ENCODE measurements around the gene NT5C2.
"Not testable (repeated sequence)": the region's sequence is repeated elsewhere in the genome, so short reads cannot be mapped to it uniquely, and the experiment has no call there.

The NT5C2 gene

DNA sequence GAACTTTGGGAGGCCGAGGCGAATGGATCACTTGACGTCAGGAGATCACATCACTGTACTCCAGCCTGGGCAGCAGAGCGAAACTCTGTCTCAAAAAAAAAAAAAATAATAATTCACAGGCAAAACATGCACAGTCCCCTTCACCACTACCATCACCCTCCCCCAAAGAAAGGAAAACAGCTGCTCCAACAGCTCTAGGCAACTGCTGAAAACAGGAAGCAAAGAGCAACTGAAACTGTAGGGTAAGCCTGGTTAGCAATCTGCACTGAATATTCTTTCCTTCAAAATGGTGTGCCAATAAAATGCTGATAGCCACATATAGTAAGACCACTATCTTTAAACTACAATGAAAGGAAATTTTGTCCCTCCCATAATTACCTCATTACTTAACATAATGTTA lies 11.8 kb downstream of the NT5C2 start:
- peak; percentile 37 for DNase-seq (ENCODE audit: extremely low spot score)
- ChIA-PET POLR2A (interaction anchor here (0.5 kb wide), 1 partner anchor 8 kb away, joined by 3 read pairs; no protein-coding TSS in a partner anchor), CTCF (no interaction called here)
- TF ChIP-seq, protein P1, sequence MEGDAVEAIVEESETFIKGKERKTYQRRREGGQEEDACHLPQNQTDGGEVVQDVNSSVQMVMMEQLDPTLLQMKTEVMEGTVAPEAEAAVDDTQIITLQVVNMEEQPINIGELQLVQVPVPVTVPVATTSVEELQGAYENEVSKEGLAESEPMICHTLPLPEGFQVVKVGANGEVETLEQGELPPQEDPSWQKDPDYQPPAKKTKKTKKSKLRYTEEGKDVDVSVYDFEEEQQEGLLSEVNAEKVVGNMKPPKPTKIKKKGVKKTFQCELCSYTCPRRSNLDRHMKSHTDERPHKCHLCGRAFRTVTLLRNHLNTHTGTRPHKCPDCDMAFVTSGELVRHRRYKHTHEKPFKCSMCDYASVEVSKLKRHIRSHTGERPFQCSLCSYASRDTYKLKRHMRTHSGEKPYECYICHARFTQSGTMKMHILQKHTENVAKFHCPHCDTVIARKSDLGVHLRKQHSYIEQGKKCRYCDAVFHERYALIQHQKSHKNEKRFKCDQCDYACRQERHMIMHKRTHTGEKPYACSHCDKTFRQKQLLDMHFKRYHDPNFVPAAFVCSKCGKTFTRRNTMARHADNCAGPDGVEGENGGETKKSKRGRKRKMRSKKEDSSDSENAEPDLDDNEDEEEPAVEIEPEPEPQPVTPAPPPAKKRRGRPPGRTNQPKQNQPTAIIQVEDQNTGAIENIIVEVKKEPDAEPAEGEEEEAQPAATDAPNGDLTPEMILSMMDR (IDR thresholded peaks at IDR 0.05; ENCODE audit: control extremely low read depth, extremely low read depth, low read depth, missing control alignments) = no peak

DNA sequence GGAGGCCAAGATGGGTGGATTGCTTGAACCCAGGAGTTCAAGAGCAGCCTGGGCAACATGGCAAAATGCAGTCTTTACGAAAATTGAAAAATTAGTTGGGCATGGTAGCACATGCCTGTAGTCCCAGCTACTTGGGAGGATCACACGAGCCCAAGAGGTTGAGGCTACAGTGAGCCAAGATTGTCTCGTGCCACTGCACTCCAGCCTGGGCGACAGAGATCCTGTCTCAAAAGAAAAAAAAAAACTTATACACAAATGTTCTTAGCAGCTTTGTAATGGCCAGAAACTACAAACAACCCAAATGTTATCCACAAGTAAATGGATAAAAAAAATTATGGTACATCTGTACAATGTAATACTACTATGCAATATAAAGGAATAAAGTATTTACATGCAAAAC lies 12.6 kb downstream of the NT5C2 start:
- POLR2A ChIA-PET = no interaction called here

DNA sequence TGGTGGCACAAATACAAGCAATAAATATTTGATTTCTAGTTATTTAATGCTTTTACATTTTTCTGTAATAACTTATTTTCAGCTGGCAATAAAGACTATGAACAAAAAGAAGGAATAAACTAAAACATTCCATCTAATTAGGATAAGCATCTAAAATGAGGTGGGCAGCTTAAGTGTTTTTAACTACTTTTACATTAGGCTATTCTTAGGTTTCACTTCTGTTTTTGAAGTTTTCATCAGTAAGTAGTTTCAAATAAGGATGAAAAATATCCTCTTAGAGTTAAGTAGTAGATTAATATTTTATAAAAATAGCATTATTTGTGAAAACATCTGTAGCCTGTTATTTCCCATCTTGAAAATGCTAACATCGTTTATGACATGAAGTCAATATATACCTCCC lies 15.9 kb downstream of the NT5C2 start:
- DNase-seq (ENCODE audit: extremely low spot score) = no peak
- POLR2A ChIA-PET = interaction anchor here (1.6 kb wide), 1 partner anchor 16 kb away, joined by 5 read pairs; the partner anchor contains the start of gene NT5C2
- CTCF ChIA-PET = interaction anchor here (0.9 to 3.1 kb wide), 5 partner anchors 8 to 22 kb away, joined by 3 to 12 read pairs (median 4); no protein-coding TSS in a partner anchor
- TF ChIP-seq, protein P1 (IDR thresholded peaks at IDR 0.05; ENCODE audit: control extremely low read depth, extremely low read depth, low read depth, missing control alignments) = no peak

More for the DNA sequence above, 12.6 kb downstream of the NT5C2 start:
- TF ChIP-seq, protein P1 (IDR thresholded peaks at IDR 0.05; ENCODE audit: control extremely low read depth, extremely low read depth, low read depth, missing control alignments) = no peak
- DNase-seq (ENCODE audit: extremely low spot score) = no peak
- CTCF ChIA-PET = interaction anchor here (0.9 to 2.7 kb wide), 3 partner anchors 11 to 468 kb away, joined by 3 to 8 read pairs (median 5); partner anchors contain the start of gene RPEL1

DNA sequence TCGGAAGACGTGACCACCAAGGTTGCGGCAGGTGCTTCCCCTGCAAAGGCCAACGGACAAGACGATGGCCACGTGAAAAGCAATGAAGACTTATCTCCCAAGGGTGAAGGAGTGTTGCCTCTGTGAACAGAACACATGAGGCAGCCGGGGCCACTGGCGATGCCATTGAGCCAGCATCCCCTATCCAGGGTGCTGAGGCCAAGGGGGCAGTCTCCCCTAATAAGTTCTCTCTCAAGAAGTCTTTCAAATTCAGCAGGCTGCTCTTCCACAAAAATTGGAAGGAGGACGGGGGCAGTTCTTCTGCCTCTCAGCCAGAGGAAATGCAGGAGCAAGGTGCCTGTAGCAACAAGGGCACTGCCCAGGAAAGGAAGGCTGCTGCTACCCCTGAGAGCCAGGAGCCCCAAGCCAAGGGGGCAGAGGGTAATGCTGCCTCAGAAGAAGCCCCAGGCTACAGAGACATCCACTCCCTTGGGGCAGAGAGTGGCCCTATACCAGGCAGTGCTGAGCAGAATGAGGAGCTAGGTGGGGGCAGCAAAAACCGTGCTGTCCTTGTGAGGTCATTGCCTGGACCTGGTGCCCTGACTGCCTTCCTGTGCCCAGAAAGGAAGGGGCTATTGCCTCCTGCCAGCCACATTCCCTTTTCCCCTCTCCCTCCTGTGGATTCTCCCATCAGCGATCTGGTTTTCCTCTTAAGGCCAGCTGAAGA lies 17.3 kb downstream of the NT5C2 start:
- DNase-seq (ENCODE audit: extremely low spot score) = no peak
- ChIA-PET POLR2A (no interaction called here), CTCF (interaction anchor here (1.6 kb wide), 1 partner anchor 15 kb away, joined by 4 read pairs; no protein-coding TSS in a partner anchor)
- TF ChIP-seq, protein P1 (IDR thresholded peaks at IDR 0.05; ENCODE audit: control extremely low read depth, extremely low read depth, low read depth, missing control alignments) = no peak

DNA sequence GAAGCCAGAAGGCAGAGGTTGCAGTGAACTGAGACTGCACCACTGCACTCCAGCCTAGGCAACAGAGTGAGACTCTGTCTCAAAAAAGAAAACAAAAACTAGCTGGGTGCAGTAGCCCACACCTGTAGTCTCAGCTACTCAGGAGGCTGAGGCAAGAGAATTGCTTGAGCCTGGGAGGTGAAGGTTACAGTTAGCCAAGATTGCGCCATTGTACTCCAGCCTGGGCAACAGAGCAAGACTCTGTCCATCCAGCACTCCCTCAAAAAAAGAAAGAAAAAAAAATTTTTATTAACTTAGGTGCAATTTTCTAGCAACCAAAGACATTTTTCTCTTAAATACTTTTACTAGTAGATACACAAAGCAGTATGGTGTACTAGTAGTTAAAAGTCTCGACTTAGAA lies 18.7 kb downstream of the NT5C2 start:
- POLR2A ChIA-PET; DNase-seq (ENCODE audit: extremely low spot score); CTCF ChIA-PET: not testable (repeated sequence)

DNA sequence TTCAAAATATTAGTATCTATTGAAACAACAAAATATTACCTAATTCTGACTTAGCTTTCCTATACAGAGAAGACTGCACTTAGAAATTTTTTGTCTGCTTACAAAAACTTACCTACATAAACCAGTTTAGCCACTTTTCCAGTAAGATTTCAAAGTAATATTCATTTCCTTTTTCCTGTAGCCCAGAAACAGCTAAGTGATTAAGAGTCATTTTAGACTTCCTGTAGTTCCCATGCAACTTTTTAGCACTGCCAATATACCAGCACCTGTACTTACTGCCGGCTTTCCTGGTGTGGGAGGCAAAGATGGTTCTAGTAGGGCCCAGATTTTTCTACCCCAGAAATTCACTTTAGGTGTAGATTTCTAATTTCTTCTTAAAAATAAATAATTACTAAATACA lies 21.8 kb downstream of the NT5C2 start:
- TF ChIP-seq, protein P1 (IDR thresholded peaks at IDR 0.05; ENCODE audit: control extremely low read depth, extremely low read depth, low read depth, missing control alignments) = no peak
- POLR2A ChIA-PET = no interaction called here
- no peak for DNase-seq (ENCODE audit: extremely low spot score)
- CTCF ChIA-PET = no interaction called here

DNA sequence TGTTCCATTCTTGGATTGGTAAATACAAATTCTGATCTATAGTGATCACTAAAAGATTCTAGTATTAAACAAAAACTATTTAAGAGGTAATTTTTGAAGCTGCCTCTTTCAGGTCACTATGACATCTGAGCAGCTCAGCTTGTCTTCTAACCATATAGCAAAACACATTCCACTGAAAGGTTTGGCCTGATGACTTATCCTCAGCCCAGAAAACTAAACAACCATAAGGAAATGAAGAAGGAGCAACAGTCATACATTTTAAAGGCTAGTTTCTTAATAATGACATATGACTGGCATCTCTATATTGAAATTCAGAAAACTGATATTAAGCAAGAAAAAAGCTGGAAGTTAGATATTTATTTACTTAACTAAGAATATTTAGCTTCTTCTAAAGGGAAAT lies 24.6 kb downstream of the NT5C2 start:
- no peak for DNase-seq (ENCODE audit: extremely low spot score)
- POLR2A ChIA-PET = no interaction called here
- TF ChIP-seq, protein P1 (IDR thresholded peaks at IDR 0.05; ENCODE audit: control extremely low read depth, extremely low read depth, low read depth, missing control alignments) = no peak
- CTCF ChIA-PET = interaction anchor here (1.7 to 2.3 kb wide), 2 partner anchors 10 to 13 kb away, joined by 8 to 12 read pairs; no protein-coding TSS in a partner anchor

DNA sequence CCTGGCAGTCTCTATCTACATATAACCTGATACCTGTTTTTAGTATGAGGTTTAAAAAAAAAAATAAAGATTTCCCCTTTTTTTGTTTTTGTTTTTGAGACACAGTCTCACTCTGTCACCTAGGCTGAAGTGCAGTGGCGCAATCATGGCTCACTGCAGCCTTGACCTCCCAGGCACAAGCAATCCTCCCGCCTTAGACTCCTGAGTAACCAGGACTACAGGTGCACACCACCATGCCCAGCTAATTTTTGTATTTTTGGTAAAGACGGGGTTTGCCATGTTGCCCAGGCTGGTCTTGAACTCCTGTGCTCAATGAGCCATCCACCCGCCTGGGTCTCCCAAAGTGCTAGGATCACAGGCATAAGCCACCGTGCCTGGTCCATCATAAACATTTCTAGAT lies 25.5 kb downstream of the NT5C2 start:
- POLR2A ChIA-PET; DNase-seq (ENCODE audit: extremely low spot score): not testable (repeated sequence)
- CTCF ChIA-PET = interaction anchor here (1.2 to 2.3 kb wide), 4 partner anchors 10 to 51 kb away, joined by 3 to 12 read pairs (median 6); no protein-coding TSS in a partner anchor

Measured in GM10248 (cell line).